Right lobe of liver (tissue), 4 donors: ENCODE data around the gene RAI1.

ENCODE experiments used
- CTCF ChIP-seq, 4 donors: fragments of 200-600 bp in 3 of 4; fragments of 450-650 bp in 1 of 4; IDR thresholded peaks; one replicate each; pipeline versions ENCODE4 v1.5.1 to v1.8.0; 2016 to 2022; ENCODE audit warnings: antibody characterized with exemption in 4 of 4, mild to moderate bottlenecking in 2 of 4
- POLR2A ChIP-seq: fragments of 450-650 bp; IDR thresholded peaks from one replicate; pipeline ENCODE4 v1.6.1; 2017; ENCODE audit warnings: antibody characterized with exemption, mild to moderate bottlenecking
- donor health status: DM: no; HTN: no; CAD: no.
- donor health status: DM: no; HTN: no; CAD: no.
- donor health status: DM: no; HTN: yes; CAD: no.

- TF ChIP-seq POLR2A (no peak), CTCF (IDR thresholded peaks at IDR 0.05) (no peak)
Measured at GRCh38 chr17:17806035-17806434, 124.8 kb downstream of the RAI1 start.
